Heart left ventricle (tissue), 13 donors: ENCODE data around the gene CCR6.

Experiments
- POLR2A ChIP-seq, 2 donors: fragments of 450-650 bp; IDR thresholded peaks; one replicate each; pipeline ENCODE4 v1.6.1; 2017; ENCODE audit warnings: antibody characterized with exemption in 2 of 2, mild to moderate bottlenecking in 2 of 2, moderate library complexity in 2 of 2
- TF ChIP-seq, protein P1 (sequence below), 12 donors: fragments of 200-600 bp; sonication (generic) in 4 of 12; IDR thresholded peaks; one replicate each; pipeline versions ENCODE4 v1.5.0 to v1.8.0; 2018 to 2022; ENCODE audit warnings: antibody characterized with exemption in 12 of 12, mild to moderate bottlenecking in 5 of 12
- donor health status: ischemic (EF 13 %, LVEDD 7.1; RV severe dilation, severe dysfunction).
- donor health status: DM: no; HTN: yes; CAD: no.
- donor health status: DM: no; HTN: no; CAD: no.
- donor health status: ischemic (EF 25% LVEDD 6.9; RV normal size, moderate dysfunction).
- donor health status: ischemic (EF 25% LVEDD 5.7; RV mildly dilated, moderate dysfunction).
- donor health status: ischemic (EF 35%, LVEDD 5.7; RV mildly dilated, moderate dysfunction).
- donor health status: nonischemic (EF 11% LVEDD 7.7; RV severe dilation, severe dysfunction).
- donor health status: DM: yes; HTN: yes; CAD: no.
- donor health status: PGD.
- donor health status: ischemic (EF 29% LVEDD 5.4; RV normal size, mild dysfunction).
- donor health status: nonischemic (EF 23%, LVEDD 6.1; RV moderate dilation, normal function).

- no peak for TF ChIP-seq POLR2A (IDR thresholded peaks at IDR 0.05)
- TF ChIP-seq, protein P1, sequence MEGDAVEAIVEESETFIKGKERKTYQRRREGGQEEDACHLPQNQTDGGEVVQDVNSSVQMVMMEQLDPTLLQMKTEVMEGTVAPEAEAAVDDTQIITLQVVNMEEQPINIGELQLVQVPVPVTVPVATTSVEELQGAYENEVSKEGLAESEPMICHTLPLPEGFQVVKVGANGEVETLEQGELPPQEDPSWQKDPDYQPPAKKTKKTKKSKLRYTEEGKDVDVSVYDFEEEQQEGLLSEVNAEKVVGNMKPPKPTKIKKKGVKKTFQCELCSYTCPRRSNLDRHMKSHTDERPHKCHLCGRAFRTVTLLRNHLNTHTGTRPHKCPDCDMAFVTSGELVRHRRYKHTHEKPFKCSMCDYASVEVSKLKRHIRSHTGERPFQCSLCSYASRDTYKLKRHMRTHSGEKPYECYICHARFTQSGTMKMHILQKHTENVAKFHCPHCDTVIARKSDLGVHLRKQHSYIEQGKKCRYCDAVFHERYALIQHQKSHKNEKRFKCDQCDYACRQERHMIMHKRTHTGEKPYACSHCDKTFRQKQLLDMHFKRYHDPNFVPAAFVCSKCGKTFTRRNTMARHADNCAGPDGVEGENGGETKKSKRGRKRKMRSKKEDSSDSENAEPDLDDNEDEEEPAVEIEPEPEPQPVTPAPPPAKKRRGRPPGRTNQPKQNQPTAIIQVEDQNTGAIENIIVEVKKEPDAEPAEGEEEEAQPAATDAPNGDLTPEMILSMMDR (IDR thresholded peaks at IDR 0.05): no peak
Observed at GRCh38 chr6:167157414-167157813, 34.5 kb downstream of the CCR6 start.
